ENCODE results near the gene SHCBP1. TPM values are rescaled to one million over a fixed set of nuclear protein-coding genes. Genes with fewer than 3 reads are reported as not detected.

Gene SHCBP1
- total RNA-seq, 4 donors from 2014 or later = 0.27 to 6.8 (median 0.79) TPM; not detected in 1

DNA sequence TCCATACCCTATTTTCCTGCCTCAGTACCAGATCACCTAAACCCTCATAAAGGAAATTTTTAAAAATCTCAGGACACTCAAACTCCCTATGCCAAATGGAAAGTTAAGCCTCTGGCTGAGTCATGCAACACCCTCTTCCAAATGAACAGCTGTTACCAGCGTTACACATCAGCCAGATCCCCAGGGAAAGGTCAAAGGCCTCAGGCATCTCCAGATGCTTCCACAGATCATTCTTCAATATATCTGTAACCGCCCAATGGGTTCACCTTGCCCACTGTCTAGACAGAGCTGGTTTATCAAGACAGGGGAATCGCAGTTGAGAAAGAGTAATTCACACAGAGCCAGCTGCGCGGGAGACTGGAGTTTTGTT lies 29.1 kb upstream of the SHCBP1 start:
- no peak for DNase-seq
- 84% methylated on average over 5 of the region's 5 CpGs; no CpG with 5 or more reads in 1 of the 2 donors for WGBS, 2 donors (ENCODE audit: low coverage in 1 of 2)

DNA sequence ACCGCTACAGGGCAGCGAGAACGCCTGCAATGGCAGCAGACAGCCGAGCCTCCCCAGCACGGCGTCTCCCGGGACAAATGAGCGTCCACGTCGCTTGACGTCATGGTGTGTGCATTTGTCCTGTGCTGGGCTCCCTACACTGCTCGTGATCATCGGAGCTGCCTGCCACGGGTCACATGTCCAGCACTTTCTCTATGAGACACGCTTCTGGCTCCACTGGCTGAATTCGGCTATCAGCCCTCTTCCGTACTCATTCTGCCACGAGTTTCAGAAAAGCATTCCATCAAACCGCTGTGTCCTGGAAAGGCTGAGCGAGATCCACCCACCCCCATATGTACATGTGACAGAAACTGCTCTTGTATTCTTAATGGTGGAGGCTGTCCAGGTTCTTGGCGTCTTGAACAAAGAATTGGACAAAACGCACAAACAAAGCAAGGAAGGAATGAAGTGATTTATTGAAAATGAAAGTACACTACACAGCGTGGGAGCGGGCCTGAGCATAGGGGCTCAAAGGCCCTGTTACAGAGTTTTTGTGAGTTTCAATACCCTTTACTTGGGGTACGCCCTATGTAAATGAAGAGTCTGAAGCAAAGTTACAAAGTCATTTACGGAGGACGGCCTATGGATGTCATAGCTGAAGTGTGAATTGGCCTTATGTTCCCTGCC lies 28.5 kb upstream of the SHCBP1 start:
- 87 to 90% methylated on average over 11 to 27 of the region's 27 CpGs for WGBS, 2 donors (ENCODE audit: low coverage in 1 of 2)
- DNase-seq = peak; percentile 38
- in situ Hi-C loops (cut with MboI; ENCODE audit: low pct_ligation_motif_present in 1 of 4, low pct_unique_long_range_greater_than_20kb in 1 of 4, low sequenced_read_pairs in 3 of 4) (loop anchor here in 2 of 4 donors (25.0 kb wide), 1 partner anchor 288 kb away; no protein-coding TSS in a partner anchor), intact Hi-C loops (cut with DNase I; ENCODE audit: low total_unique reads) (no loop called here)
- peak overlapping the region in 1 of 4 donors; percentile 1 for H3K4me3 ChIP-seq
- H3K27me3 ChIP-seq = no peaks in the 10 kb centered on the region
- peaks cover 0 to 2% of the 10 kb centered on the region in 2 donors for H3K9me3 ChIP-seq
- H3K4me1 ChIP-seq = no peaks in the 10 kb centered on the region
- TF ChIP-seq, protein P1, sequence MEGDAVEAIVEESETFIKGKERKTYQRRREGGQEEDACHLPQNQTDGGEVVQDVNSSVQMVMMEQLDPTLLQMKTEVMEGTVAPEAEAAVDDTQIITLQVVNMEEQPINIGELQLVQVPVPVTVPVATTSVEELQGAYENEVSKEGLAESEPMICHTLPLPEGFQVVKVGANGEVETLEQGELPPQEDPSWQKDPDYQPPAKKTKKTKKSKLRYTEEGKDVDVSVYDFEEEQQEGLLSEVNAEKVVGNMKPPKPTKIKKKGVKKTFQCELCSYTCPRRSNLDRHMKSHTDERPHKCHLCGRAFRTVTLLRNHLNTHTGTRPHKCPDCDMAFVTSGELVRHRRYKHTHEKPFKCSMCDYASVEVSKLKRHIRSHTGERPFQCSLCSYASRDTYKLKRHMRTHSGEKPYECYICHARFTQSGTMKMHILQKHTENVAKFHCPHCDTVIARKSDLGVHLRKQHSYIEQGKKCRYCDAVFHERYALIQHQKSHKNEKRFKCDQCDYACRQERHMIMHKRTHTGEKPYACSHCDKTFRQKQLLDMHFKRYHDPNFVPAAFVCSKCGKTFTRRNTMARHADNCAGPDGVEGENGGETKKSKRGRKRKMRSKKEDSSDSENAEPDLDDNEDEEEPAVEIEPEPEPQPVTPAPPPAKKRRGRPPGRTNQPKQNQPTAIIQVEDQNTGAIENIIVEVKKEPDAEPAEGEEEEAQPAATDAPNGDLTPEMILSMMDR (IDR thresholded peaks at IDR 0.05) = no peak
- no peak for TF ChIP-seq POLR2A (IDR thresholded peaks at IDR 0.05)
- TF ChIP-seq EP300 (IDR thresholded peaks at IDR 0.05; ENCODE audit: low read depth) = no peak
- peak in 1 of 3 donors; percentile 5 for TF ChIP-seq POLR2AphosphoS5 (IDR thresholded peaks at IDR 0.05)
- H3K27ac ChIP-seq = peak overlapping the region; percentile 46 to 59 (median 56)
- H3K36me3 ChIP-seq = no peaks in the 10 kb centered on the region

More for the DNA sequence above, 29.1 kb upstream of the SHCBP1 start:
- no peaks in the 10 kb centered on the region for H3K9me3 ChIP-seq
- intact Hi-C loops (cut with DNase I; ENCODE audit: low total_unique reads) = no loop called here
- no peaks in the 10 kb centered on the region for H3K36me3 ChIP-seq
- peak overlapping the region; percentile 46 to 59 (median 56) for H3K27ac ChIP-seq
- TF ChIP-seq EP300 (IDR thresholded peaks at IDR 0.05; ENCODE audit: low read depth) (no peak), POLR2A (IDR thresholded peaks at IDR 0.05) (no peak), POLR2AphosphoS5 (IDR thresholded peaks at IDR 0.05) (peak in 1 of 3 donors; percentile 19)
- no peaks in the 10 kb centered on the region for H3K4me1 ChIP-seq
- H3K4me3 ChIP-seq = no peak overlapping the region
- no peaks in the 10 kb centered on the region for H3K27me3 ChIP-seq
- in situ Hi-C loops (cut with MboI; ENCODE audit: low pct_ligation_motif_present in 1 of 4, low pct_unique_long_range_greater_than_20kb in 1 of 4, low sequenced_read_pairs in 3 of 4) = loop anchor here in 2 of 4 donors (25.0 kb wide), 1 partner anchor 287 kb away; no protein-coding TSS in a partner anchor

DNA sequence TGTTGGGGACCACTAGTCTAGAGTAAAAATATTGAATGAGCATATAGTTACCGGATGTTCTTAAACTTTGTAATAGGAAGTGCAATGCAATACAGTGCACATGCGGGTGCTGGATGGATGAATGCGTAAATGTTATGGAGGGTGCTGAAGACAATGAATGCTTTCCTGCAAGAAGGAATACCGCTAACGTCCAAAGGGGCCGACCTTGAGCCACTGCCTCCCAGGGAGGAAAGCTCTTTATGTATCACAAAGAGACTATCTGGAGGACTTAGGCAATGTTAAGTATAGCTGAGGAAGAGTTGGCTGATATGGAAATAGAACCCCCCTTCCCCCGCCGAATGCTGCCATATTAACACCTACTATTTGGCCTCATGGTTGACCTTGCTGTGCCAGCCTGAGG lies 27.5 kb upstream of the SHCBP1 start:
- peaks cover 0 to 3% of the 10 kb centered on the region in 2 donors for H3K9me3 ChIP-seq
- DNase-seq = no peak
- no peaks in the 10 kb centered on the region for H3K27me3 ChIP-seq
- intact Hi-C loops (cut with DNase I; ENCODE audit: low total_unique reads) (no loop called here), in situ Hi-C loops (cut with MboI; ENCODE audit: low pct_ligation_motif_present in 1 of 4, low pct_unique_long_range_greater_than_20kb in 1 of 4, low sequenced_read_pairs in 3 of 4) (no loop called here)
- no peaks in the 10 kb centered on the region for H3K36me3 ChIP-seq
- H3K4me1 ChIP-seq = no peaks in the 10 kb centered on the region
- no peak overlapping the region for H3K4me3 ChIP-seq
- no peak overlapping the region for H3K27ac ChIP-seq
- WGBS, 2 donors (ENCODE audit: low coverage in 1 of 2) = 89 to 90% methylated on average over 3 to 8 of the region's 8 CpGs
- TF ChIP-seq, protein P1 (IDR thresholded peaks at IDR 0.05) = no peak
- no peak for TF ChIP-seq EP300 (IDR thresholded peaks at IDR 0.05; ENCODE audit: low read depth)
- TF ChIP-seq POLR2AphosphoS5 (IDR thresholded peaks at IDR 0.05) = no peak
- TF ChIP-seq POLR2A (IDR thresholded peaks at IDR 0.05) = no peak

DNA sequence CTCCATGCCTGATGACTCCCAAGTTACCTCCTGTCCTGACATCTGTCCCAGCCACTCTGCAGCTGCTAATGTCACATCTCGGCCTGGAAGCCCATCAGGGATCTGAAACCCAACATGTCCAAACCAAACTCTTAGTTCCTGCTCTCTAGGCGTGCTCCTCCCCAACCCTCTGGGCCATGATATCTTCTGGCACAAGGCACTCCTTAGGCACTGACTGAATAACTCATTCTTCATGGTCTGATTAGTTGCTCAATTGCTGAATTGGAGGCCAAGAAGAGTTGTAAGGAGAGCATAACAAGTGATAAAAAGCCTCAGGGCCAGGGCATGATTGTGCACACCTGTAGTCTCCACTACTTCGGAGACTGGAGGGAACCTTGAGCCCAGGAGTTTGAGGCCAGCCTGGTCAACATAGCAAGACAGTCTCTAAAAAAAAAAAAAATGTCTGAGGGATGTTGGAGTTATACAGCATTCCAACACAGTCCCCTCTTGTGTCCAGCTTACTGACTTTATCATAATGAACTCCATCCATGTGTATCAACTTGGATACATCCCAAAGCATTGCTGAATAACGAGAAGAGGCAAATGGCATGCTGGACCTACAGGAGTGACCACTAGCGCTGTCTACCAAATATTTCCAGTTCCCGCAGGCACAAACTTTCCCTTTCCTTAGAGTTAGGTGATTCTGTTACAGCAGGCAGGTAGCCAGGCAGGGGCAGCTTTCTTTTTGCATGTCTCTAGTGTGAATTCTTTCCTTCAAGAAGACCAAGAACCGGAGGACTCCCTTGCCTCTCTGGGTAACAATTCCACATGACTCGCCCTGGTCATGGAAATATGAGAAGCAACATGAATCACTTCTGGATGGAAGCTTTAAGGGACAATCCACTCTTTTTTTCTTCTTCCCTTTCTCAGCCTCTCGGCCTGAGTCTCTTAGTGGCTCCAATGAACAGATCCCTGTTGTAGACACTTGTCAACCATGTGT lies 18.1 kb upstream of the SHCBP1 start:
- DNase-seq = no peak
- no peaks in the 10 kb centered on the region for H3K36me3 ChIP-seq
- 82 to 89% methylated on average over 5 to 9 of the region's 9 CpGs for WGBS, 2 donors (ENCODE audit: low coverage in 1 of 2)
- TF ChIP-seq POLR2A (IDR thresholded peaks at IDR 0.05) (no peak), EP300 (IDR thresholded peaks at IDR 0.05; ENCODE audit: low read depth) (no peak), POLR2AphosphoS5 (IDR thresholded peaks at IDR 0.05) (no peak)
- TF ChIP-seq, protein P1 (IDR thresholded peaks at IDR 0.05) = no peak
- in situ Hi-C loops (cut with MboI; ENCODE audit: low pct_ligation_motif_present in 1 of 4, low pct_unique_long_range_greater_than_20kb in 1 of 4, low sequenced_read_pairs in 3 of 4) = no loop called here
- H3K27ac ChIP-seq = no peak overlapping the region
- H3K4me3 ChIP-seq = no peak overlapping the region
- H3K4me1 ChIP-seq = no peaks in the 10 kb centered on the region
- intact Hi-C loops (cut with DNase I; ENCODE audit: low total_unique reads) = no loop called here
- no peaks in the 10 kb centered on the region for H3K9me3 ChIP-seq
- H3K27me3 ChIP-seq = no peaks in the 10 kb centered on the region
